22Rv1 (cell line): ENCODE data around the gene ERBIN.
"Not testable (repeated sequence)": the region's sequence is repeated elsewhere in the genome, so short reads cannot be mapped to it uniquely, and the experiment has no call there.

Experiments
- H3K27ac ChIP-seq: fragments of 450-650 bp; 2 replicates; pipeline ENCODE4 v1.5.1; 2017
- ZFX ChIP-seq: fragments of 450-650 bp; IDR thresholded peaks from 2 replicates; pipeline ENCODE4 v1.6.1; 2017; ENCODE audit warnings: antibody characterized with exemption, borderline replicate concordance
- TF ChIP-seq, protein P1 (sequence below): fragments of 450-650 bp; IDR thresholded peaks from 2 replicates; pipeline ENCODE4 v1.5.1; 2017; ENCODE audit warnings: mild to moderate bottlenecking

The ERBIN gene, protein sequence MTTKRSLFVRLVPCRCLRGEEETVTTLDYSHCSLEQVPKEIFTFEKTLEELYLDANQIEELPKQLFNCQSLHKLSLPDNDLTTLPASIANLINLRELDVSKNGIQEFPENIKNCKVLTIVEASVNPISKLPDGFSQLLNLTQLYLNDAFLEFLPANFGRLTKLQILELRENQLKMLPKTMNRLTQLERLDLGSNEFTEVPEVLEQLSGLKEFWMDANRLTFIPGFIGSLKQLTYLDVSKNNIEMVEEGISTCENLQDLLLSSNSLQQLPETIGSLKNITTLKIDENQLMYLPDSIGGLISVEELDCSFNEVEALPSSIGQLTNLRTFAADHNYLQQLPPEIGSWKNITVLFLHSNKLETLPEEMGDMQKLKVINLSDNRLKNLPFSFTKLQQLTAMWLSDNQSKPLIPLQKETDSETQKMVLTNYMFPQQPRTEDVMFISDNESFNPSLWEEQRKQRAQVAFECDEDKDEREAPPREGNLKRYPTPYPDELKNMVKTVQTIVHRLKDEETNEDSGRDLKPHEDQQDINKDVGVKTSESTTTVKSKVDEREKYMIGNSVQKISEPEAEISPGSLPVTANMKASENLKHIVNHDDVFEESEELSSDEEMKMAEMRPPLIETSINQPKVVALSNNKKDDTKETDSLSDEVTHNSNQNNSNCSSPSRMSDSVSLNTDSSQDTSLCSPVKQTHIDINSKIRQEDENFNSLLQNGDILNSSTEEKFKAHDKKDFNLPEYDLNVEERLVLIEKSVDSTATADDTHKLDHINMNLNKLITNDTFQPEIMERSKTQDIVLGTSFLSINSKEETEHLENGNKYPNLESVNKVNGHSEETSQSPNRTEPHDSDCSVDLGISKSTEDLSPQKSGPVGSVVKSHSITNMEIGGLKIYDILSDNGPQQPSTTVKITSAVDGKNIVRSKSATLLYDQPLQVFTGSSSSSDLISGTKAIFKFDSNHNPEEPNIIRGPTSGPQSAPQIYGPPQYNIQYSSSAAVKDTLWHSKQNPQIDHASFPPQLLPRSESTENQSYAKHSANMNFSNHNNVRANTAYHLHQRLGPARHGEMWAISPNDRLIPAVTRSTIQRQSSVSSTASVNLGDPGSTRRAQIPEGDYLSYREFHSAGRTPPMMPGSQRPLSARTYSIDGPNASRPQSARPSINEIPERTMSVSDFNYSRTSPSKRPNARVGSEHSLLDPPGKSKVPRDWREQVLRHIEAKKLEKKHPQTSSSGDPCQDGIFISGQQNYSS (N-terminal part only)

DNA sequence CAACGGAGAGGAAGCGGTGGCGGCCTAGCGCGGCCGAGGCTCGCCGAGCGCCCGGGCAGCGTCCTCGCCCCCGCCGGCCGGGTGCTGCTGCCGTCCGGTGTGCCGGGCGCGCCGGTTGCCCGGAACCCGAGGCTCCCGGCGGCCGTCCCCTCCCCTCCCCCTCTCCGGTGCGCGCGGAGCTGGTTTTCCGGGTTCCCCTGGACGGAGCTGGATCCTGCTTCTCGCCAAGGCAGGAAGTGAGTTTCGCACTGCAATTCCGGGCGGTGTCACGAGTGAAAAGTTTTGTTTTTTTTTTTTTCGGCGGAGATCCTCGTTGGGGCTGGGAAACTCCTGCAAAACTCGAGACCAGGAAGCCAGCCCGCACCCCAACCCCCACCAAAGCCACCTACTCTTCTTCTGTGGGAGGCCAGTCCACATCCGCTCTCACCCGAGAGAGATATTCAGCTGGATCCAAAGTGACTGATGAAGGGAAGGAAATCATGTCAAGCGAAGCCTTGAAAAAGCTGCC lies at the start of gene ERBIN:
TSS of gene ERBIN (plus strand) at position 300 of the 508 bp plus-strand sequence. CDS start 66,144 bp downstream, outside the sequence.
- TF ChIP-seq ZFX = no peak
- TF ChIP-seq, protein P1, sequence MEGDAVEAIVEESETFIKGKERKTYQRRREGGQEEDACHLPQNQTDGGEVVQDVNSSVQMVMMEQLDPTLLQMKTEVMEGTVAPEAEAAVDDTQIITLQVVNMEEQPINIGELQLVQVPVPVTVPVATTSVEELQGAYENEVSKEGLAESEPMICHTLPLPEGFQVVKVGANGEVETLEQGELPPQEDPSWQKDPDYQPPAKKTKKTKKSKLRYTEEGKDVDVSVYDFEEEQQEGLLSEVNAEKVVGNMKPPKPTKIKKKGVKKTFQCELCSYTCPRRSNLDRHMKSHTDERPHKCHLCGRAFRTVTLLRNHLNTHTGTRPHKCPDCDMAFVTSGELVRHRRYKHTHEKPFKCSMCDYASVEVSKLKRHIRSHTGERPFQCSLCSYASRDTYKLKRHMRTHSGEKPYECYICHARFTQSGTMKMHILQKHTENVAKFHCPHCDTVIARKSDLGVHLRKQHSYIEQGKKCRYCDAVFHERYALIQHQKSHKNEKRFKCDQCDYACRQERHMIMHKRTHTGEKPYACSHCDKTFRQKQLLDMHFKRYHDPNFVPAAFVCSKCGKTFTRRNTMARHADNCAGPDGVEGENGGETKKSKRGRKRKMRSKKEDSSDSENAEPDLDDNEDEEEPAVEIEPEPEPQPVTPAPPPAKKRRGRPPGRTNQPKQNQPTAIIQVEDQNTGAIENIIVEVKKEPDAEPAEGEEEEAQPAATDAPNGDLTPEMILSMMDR = no peak
- H3K27ac ChIP-seq = peak within 1 kb of the TSS; percentile 97

DNA sequence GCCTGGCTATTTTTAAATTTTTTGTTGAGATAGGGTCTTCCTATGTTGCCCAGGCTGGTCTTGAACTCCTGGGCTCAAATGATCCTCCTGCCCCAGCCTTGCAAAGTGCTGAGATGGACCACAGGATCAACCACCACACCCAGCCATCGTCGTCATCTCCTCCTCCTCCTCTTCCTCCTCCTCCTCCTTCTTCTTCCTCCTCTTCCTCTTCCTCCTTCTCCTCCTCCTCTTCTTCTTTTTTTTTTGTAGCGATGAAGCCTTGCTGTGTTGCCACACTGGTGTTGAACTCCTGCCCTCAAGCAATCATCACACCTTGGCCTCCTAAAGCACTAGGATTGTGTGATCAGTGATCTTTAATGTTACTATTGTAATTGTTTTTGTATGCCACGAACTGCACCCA lies 49.4 kb upstream of the ERBIN start:
- no peak overlapping the region for H3K27ac ChIP-seq
- TF ChIP-seq, protein P1 = no peak
- TF ChIP-seq ZFX = no peak

DNA sequence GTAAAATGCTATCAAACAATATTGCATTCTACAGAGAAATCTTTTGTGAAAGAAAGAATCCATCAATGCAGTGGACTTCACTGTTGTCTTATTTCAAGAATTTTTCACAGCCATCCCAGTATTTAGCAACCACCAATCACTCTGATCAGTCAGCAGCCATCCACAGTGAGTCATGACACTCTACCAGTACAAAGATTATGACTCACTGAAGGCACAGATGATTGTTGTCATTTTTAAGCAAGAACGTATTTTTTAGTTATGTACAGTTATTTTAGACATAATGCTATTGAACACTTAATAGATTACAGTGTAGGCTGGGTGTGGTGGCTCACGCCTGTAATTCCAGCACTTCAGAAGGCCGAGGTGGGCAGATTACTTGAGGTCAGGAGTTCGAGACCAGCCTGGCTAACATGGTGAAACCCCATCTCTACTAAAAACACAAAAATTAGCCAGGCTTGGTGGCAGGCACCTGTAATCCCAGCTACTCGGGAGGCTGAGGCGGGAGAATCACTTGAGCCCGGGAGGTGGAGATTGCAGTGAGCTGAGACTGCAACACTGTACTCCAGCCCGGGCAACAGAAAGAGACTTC lies 46.6 kb upstream of the ERBIN start:
- not testable (repeated sequence) for H3K27ac ChIP-seq

DNA sequence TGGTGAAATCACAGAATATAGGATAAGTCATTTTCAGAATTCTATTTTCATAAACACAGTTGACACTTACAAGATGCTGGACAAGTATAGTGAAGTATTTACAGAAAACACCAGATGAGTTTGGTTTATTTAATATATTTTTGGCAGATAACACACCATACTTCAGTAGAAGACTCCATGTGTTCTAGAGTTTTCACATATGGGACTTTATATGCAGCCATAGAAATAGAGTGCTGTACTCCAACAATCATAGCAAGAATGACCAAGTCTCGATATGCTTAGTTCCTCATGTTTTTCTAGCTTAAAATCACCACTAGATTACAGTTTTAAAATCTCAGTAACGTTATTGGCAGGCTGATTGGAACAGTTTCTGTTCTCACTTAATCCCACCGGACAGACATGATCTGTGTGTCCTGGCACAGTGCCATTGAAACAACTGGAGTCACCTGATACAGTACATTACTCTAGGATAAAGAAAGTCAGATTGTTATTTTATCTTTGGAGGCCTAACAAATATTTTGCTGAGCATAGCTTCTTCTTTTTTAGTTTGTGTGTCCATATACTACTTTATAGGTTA lies 45.8 kb upstream of the ERBIN start:
- no peak for TF ChIP-seq ZFX
- TF ChIP-seq, protein P1 = no peak
- H3K27ac ChIP-seq = no peak overlapping the region

DNA sequence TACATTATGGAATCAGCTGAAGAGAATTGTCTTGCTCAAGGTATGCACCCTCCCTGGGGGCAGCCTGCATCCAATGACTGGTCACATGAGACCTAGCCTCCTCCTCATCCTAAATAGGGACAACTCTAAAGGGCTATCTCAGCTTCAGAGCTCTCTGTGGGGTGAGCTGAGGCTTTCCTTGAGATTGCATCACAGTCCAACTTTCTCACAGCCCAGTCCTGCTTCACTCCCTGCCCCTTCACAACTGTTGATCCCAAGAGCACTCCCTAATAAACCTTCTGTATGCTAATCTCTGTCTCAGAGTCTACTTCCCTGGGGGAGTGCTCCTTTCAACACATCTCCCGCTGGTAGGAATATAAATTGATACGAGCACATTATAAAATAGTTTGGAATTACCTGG lies 44.1 kb upstream of the ERBIN start:
- TF ChIP-seq, protein P1 = no peak
- no peak for TF ChIP-seq ZFX

DNA sequence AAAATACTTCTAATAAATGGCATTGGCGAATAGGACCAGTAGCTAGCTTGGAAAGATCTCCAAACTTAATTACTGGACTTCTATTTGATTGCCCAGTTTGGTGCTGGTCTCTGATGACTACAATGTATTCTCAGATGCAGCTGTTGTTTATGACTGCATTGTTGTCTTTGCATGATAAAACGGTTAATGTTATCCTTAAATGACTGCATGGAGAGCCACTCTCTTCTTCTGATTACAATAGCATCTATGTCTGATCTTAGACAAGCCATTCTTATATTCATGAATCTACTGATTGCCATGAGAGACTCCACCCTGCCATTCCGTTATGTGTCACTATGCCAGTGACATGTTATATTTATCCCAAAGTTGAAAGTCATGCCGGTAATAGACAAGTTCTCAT lies 42.9 kb upstream of the ERBIN start:
- H3K27ac ChIP-seq = no peak overlapping the region
- TF ChIP-seq, protein P1 = no peak
- no peak for TF ChIP-seq ZFX

More for the DNA sequence above, 44.1 kb upstream of the ERBIN start:
- no peak overlapping the region for H3K27ac ChIP-seq

DNA sequence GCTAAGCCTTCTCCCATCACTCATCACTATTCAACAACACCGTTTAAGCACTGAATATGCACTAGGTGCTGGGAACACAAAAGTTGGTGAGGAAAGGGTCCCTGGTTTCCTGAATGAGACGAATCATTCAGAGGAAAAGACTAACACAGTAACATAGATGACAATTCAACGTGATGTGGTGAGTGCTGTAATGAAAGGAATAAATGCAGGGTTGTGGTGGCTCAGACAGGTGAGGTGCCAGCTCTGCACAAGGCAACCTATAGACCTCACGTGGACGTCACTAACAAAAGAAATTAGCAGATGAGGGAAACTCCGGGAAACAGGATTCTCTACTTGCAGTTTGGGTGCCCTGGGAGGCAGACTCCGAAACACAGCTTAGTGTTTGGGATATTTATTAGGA lies 40.0 kb upstream of the ERBIN start:
- H3K27ac ChIP-seq = no peak overlapping the region
- TF ChIP-seq, protein P1 = no peak
- no peak for TF ChIP-seq ZFX

DNA sequence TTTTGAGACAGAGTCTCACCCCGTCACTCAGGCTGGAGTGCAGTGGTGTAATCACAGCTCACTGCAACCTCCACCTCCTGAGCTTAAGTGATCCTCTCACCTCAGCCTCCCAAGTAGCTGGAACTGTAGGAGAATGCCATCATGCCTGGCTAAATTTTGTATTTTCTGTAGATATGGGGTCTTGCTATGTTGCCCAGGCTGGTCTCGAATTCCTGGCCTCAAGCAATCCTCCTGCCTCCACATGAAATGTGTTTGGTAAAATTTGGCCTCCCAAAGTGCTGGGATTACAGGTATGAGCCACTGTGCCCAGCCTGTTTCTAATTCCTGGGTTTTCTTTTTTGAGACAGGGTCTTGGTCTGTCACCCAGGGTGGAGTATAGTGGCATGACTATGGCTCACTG lies 34.4 kb upstream of the ERBIN start:
- not testable (repeated sequence) for H3K27ac ChIP-seq
